ENCODE measurements around the gene RDH13.
"Not testable (repeated sequence)": the region's sequence is repeated elsewhere in the genome, so short reads cannot be mapped to it uniquely, and the experiment has no call there.

The RDH13 gene

GRCh38 chr19:55020351-55020750 is 42.6 kb downstream of the RDH13 start:
- FAIRE-seq; DNase-seq (ENCODE audit: insufficient read length, low spot score): not testable (repeated sequence)

GRCh38 chr19:55018633-55019032 is 44.3 kb downstream of the RDH13 start:
- no peak for FAIRE-seq
- DNase-seq (ENCODE audit: insufficient read length, low spot score): no peak

GRCh38 chr19:55018216-55018615 is 44.7 kb downstream of the RDH13 start:
- no peak for FAIRE-seq

GRCh38 chr19:55016017-55016416 is 46.9 kb downstream of the RDH13 start:
- no peak for FAIRE-seq

More at GRCh38 chr19:55018216-55018615, 44.7 kb downstream of the RDH13 start:
- no peak for DNase-seq (ENCODE audit: insufficient read length, low spot score)

GRCh38 chr19:55015126-55015525 is 47.8 kb downstream of the RDH13 start:
- FAIRE-seq: no peak

More at GRCh38 chr19:55016017-55016416, 46.9 kb downstream of the RDH13 start:
- DNase-seq (ENCODE audit: insufficient read length, low spot score): no peak

GRCh38 chr19:55014714-55015113 is 48.2 kb downstream of the RDH13 start:
- no peak for FAIRE-seq
- DNase-seq (ENCODE audit: insufficient read length, low spot score): no peak

More at GRCh38 chr19:55015126-55015525, 47.8 kb downstream of the RDH13 start:
- no peak for DNase-seq (ENCODE audit: insufficient read length, low spot score)

GRCh38 chr19:55013596-55013995 is 49.4 kb downstream of the RDH13 start:
- DNase-seq (ENCODE audit: insufficient read length, low spot score) (no peak), FAIRE-seq (no peak)

GRCh38 chr19:55012306-55012705 is 50.6 kb downstream of the RDH13 start:
- FAIRE-seq: no peak

GRCh38 chr19:55010561-55010960 is 52.4 kb downstream of the RDH13 start:
- not testable (repeated sequence) for FAIRE-seq; DNase-seq (ENCODE audit: insufficient read length, low spot score)

More at GRCh38 chr19:55012306-55012705, 50.6 kb downstream of the RDH13 start:
- DNase-seq (ENCODE audit: insufficient read length, low spot score): no peak

GRCh38 chr19:55008781-55009180 is 54.2 kb downstream of the RDH13 start:
- not testable (repeated sequence) for DNase-seq (ENCODE audit: insufficient read length, low spot score); FAIRE-seq

GRCh38 chr19:55008189-55008588 is 54.8 kb downstream of the RDH13 start:
- FAIRE-seq; DNase-seq (ENCODE audit: insufficient read length, low spot score): not testable (repeated sequence)

- DNase-seq (ENCODE audit: insufficient read length, low spot score); FAIRE-seq: not testable (repeated sequence)
Measured at GRCh38 chr19:55007537-55007936, 55.4 kb downstream of the RDH13 start.

GRCh38 chr19:55006795-55007194 is 56.2 kb downstream of the RDH13 start:
- DNase-seq (ENCODE audit: insufficient read length, low spot score); FAIRE-seq: not testable (repeated sequence)

GRCh38 chr19:55005684-55006488 is 57.1 kb downstream of the RDH13 start:
- FAIRE-seq (peak; percentile 87), DNase-seq (ENCODE audit: insufficient read length, low spot score) (peak; percentile 59)

GRCh38 chr19:55000761-55001160 is 62.2 kb downstream of the RDH13 start:
- no peak for DNase-seq (ENCODE audit: insufficient read length, low spot score)
- FAIRE-seq: no peak

- not testable (repeated sequence) for FAIRE-seq; DNase-seq (ENCODE audit: insufficient read length, low spot score)
Measured at GRCh38 chr19:54998751-54999239, 64.2 kb downstream of the RDH13 start.

GRCh38 chr19:54995561-54995960 is 67.4 kb downstream of the RDH13 start:
- DNase-seq (ENCODE audit: insufficient read length, low spot score) (no peak), FAIRE-seq (no peak)

All from GM19239 (cell line).